Measurements from ENCODE around the gene ARHGAP44.

The ARHGAP44 gene

DNA sequence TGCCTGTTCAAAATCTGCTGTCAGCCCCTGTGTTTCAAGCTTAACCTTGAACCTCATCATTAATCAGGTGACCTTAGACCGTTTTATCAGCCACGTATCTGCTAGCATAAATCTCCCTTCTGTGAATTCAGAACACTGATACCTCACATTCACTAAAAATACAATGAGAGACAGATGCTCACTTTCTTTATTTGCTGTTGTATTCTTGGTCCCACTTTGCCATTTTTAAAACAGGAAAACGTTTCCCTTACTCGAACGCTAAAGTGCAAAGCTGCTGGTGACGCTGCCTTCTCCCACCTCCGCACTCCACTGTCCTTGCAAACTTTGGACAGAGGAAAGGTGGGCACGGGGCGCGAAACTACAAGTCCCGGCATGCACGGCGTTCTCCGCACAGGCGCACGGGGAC, 220 bp upstream of the ARHGAP44 start:
- no peaks in the 10 kb centered on the region for H3K9me2 ChIP-seq (replicated peaks; ENCODE audit: low read depth, low read length)
- no peaks in the 10 kb centered on the region for H4K20me1 ChIP-seq (ENCODE audit: insufficient read depth, low read length, poor library complexity, severe bottlenecking)
- no peak overlapping the region for H3K4me3 ChIP-seq (ENCODE audit: low read length, poor library complexity, severe bottlenecking)
- no peaks in the 10 kb centered on the region for H3K36me3 ChIP-seq (ENCODE audit: insufficient read depth, low read length)
- H3K4me2 ChIP-seq (ENCODE audit: low read depth, low read length, poor library complexity, severe bottlenecking) = no peak overlapping the region
- no peaks in the 10 kb centered on the region for H3K79me2 ChIP-seq (ENCODE audit: insufficient read depth, low read length)
- TF ChIP-seq EZH2phosphoT487 (IDR thresholded peaks at IDR 0.05; ENCODE audit: borderline replicate concordance) = no peak
- TF ChIP-seq, protein P1, sequence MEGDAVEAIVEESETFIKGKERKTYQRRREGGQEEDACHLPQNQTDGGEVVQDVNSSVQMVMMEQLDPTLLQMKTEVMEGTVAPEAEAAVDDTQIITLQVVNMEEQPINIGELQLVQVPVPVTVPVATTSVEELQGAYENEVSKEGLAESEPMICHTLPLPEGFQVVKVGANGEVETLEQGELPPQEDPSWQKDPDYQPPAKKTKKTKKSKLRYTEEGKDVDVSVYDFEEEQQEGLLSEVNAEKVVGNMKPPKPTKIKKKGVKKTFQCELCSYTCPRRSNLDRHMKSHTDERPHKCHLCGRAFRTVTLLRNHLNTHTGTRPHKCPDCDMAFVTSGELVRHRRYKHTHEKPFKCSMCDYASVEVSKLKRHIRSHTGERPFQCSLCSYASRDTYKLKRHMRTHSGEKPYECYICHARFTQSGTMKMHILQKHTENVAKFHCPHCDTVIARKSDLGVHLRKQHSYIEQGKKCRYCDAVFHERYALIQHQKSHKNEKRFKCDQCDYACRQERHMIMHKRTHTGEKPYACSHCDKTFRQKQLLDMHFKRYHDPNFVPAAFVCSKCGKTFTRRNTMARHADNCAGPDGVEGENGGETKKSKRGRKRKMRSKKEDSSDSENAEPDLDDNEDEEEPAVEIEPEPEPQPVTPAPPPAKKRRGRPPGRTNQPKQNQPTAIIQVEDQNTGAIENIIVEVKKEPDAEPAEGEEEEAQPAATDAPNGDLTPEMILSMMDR (conservative IDR thresholded peaks at IDR 0.05; ENCODE audit: low read length) = no peak
- H3K9ac ChIP-seq (ENCODE audit: low read depth, low read length, poor library complexity, severe bottlenecking) = no peak overlapping the region
- H3K4me1 ChIP-seq (ENCODE audit: insufficient read depth, low read length, poor library complexity, severe bottlenecking) = no peaks in the 10 kb centered on the region
- H3K27me3 ChIP-seq (ENCODE audit: insufficient read depth, low read length, poor library complexity, severe bottlenecking) = no peaks in the 10 kb centered on the region
- peaks cover 7% of the 10 kb centered on the region; the same call in 1 of the 2 replicates for H3K9me3 ChIP-seq (ENCODE audit: insufficient read depth, low read depth, low read length)
- no peaks in the 10 kb centered on the region for H3F3A ChIP-seq (ENCODE audit: low read depth)
- no peak overlapping the region for H2AFZ ChIP-seq (ENCODE audit: low read length)

DNA sequence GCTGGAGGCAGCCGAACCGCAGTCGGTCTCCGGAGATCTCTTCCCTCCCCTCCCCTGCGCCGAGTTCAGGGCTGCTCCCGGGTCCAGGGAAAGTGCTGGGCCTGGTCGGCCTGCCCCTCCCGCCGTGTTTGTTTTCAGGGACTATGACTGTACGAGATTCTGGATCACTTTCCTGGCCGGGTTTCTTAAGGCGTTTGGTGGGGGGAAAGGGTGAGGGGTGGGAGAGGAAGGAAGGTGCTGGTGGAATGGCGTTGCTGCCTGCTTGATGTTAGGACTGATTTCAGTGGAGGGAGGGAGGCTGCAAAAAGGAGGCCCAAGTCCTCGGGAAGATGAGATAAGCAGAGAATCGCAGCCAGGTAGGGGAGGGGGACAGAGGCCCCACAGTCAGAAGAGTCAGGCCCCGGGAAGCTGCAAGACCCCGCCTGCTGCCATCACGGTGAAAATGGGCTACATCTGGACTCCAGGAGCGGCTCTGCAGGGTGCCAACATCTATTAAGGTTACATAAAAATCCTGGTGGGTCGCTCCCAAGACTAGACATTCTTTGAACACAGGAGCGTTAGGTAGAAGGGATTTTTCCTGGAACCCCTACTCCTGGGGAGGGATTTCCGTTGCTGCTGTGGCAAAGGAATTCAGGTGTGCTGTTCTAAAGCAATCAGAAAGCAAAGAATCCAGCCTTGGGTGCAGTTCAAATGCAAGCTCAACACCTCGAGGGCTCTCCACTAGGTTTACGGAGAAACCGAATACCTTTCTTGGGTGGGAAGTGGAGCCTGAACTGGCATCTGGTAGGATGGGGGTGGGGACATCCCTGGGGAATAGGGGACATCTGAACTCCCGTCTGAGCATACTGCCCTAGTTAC, 1.2 kb downstream of the ARHGAP44 start:
- Histone ChIP-seq H3K4me3 (ENCODE audit: low read length, poor library complexity, severe bottlenecking) (no peak overlapping the region), H3K36me3 (ENCODE audit: insufficient read depth, low read length) (no peaks in the 10 kb centered on the region), H3K9ac (ENCODE audit: low read depth, low read length, poor library complexity, severe bottlenecking) (no peak overlapping the region), H3F3A (ENCODE audit: low read depth) (no peaks in the 10 kb centered on the region), H3K79me2 (ENCODE audit: insufficient read depth, low read length) (no peaks in the 10 kb centered on the region), H3K9me2 (replicated peaks; ENCODE audit: low read depth, low read length) (no peaks in the 10 kb centered on the region), H3K4me1 (ENCODE audit: insufficient read depth, low read length, poor library complexity, severe bottlenecking) (no peaks in the 10 kb centered on the region), H3K9me3 (ENCODE audit: insufficient read depth, low read depth, low read length) (peaks cover 12% of the 10 kb centered on the region; the same call in 1 of the 2 replicates), H3K4me2 (ENCODE audit: low read depth, low read length, poor library complexity, severe bottlenecking) (no peak overlapping the region), H4K20me1 (ENCODE audit: insufficient read depth, low read length, poor library complexity, severe bottlenecking) (no peaks in the 10 kb centered on the region), H2AFZ (ENCODE audit: low read length) (no peak overlapping the region), H3K27me3 (ENCODE audit: insufficient read depth, low read length, poor library complexity, severe bottlenecking) (no peaks in the 10 kb centered on the region)
- TF ChIP-seq EZH2phosphoT487 (IDR thresholded peaks at IDR 0.05; ENCODE audit: borderline replicate concordance) = no peak
- TF ChIP-seq, protein P1 (conservative IDR thresholded peaks at IDR 0.05; ENCODE audit: low read length) = no peak

DNA sequence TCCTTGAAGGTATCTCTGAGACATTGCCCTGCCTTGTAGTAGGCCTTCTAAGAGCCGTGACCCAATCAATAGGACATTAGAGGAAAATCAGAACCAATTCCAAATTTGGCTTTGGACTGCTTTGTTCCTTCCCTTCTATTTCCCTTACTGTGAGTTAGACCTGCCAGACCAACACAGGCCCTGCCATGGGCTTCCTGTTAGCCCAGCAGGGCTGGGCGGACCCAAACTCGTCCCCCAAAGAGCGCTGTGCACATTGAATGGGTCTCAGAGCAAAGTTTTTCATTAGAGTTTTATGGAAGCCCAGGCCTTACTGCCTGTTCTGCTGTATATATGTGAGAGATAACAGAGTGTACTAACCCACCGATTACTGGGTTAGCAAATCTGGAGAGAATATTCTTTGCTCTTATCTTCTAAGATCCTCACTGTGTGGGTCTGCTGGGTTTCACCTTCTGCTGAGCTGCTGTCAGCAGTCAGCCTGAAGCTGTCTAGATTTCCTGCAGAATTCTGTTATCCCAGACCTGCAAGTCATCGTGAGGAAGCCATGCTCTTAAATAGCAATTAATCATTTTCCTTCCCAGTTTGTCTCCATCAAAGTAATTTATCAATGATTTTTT, 5.7 kb downstream of the ARHGAP44 start:
- no peaks in the 10 kb centered on the region for H3K4me1 ChIP-seq (ENCODE audit: insufficient read depth, low read length, poor library complexity, severe bottlenecking)
- H3K36me3 ChIP-seq (ENCODE audit: insufficient read depth, low read length) = no peaks in the 10 kb centered on the region
- no peak overlapping the region for H3K9ac ChIP-seq (ENCODE audit: low read depth, low read length, poor library complexity, severe bottlenecking)
- H3F3A ChIP-seq (ENCODE audit: low read depth) = no peaks in the 10 kb centered on the region
- H4K20me1 ChIP-seq (ENCODE audit: insufficient read depth, low read length, poor library complexity, severe bottlenecking) = no peaks in the 10 kb centered on the region
- no peaks in the 10 kb centered on the region for H3K27me3 ChIP-seq (ENCODE audit: insufficient read depth, low read length, poor library complexity, severe bottlenecking)
- H3K9me3 ChIP-seq (ENCODE audit: insufficient read depth, low read depth, low read length) = peaks cover 12% of the 10 kb centered on the region; the same call in 1 of the 2 replicates
- H3K4me2 ChIP-seq (ENCODE audit: low read depth, low read length, poor library complexity, severe bottlenecking) = no peak overlapping the region
- TF ChIP-seq, protein P1 (conservative IDR thresholded peaks at IDR 0.05; ENCODE audit: low read length) = no peak
- no peak for TF ChIP-seq EZH2phosphoT487 (IDR thresholded peaks at IDR 0.05; ENCODE audit: borderline replicate concordance)
- H3K79me2 ChIP-seq (ENCODE audit: insufficient read depth, low read length) = no peaks in the 10 kb centered on the region
- no peak overlapping the region for H3K4me3 ChIP-seq (ENCODE audit: low read length, poor library complexity, severe bottlenecking)
- no peak overlapping the region for H2AFZ ChIP-seq (ENCODE audit: low read length)
- no peaks in the 10 kb centered on the region for H3K9me2 ChIP-seq (replicated peaks; ENCODE audit: low read depth, low read length)
